ENCODE data around the gene GDPD5.
"Not testable (repeated sequence)": the region's sequence is repeated elsewhere in the genome, so short reads cannot be mapped to it uniquely, and the experiment has no call there.

The GDPD5 gene

DNA sequence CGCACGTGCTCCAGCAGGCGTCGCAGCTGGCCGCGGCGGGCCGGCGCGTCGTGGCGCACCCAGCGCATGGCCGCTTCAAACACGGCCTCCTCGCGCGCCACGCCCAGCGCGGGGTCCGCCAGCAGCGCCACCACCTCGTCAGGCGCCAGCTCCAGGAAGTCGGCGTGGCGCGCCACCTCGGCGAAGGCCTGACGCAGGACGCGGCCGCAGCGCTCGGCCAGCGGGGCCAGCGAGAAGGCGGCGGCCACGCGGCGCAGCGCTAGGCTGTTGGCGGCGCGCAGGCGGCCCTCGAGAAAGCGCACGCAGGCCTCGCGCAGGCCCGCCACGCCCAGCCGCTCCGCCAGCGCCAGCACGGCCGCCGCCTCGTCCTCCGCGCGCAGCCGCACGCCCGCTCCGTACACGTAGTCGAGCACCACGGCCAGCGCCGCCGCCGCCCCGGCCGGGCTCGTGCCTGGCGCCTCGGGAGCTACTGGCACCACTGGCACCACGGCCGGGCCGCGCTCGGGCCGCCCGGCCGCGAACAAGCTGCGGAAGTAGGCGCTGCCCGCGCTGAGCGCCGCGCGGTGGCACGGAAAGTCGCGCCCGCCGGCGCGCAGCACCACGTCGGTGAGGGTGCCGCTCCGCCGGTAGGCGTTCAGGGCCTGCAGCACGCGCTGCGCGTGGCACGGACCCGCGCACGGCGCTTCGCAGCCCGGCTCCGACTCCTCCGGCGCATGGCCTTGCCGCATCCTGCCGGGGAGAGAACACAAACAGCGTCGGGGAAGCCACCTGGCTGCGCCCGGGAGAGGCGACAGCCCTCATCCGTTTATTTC lies 95.6 kb downstream of the GDPD5 start:
- DNase-seq (ENCODE audit: low read depth) = peak; percentile 59

DNA sequence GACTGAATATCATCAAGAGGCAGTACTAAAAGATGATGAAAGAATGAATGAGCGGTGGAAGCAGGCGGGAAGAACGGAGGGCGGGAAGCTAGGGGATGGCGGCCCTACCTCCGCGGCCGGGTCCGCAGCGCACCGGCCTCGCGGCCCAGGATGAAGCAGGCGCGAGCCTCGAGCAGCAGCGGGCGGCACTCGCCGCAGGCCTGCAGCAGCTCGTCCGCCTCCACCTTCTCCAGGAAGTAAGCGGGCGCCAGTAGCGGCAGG lies 96.2 kb downstream of the GDPD5 start:
- no peak for DNase-seq (ENCODE audit: low read depth)

DNA sequence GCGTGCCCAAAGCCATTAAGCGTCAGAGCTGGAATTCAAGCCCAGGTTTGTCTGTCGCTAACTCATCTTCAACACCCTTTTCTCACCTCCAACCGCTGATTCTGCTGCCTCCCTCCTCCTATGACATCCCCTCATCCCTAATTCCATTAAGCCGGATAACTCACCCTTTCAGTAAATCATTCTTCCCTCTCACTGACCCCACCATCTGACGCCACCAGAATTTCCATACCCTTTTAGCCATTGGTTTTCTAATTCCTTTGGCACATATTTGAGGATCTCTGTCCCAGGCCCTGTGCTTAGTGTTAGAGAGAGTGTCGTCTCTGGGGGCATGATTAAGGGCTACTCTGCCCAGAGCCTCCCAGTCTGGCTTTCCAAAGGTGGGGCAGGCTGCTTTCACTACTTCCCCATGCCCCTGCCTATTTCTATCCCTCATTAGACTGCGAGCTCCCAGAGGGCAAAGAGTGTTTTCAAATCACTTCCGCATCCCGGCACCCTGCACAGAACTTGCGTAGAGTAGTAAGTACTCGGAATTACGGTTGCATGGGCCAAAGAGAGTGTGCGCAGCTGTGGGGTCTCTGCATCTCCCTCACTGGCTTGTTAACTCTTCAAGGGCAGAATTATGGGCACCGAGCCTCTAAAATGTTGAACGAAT lies 96.6 kb downstream of the GDPD5 start:
- no peak for DNase-seq (ENCODE audit: low read depth)

GRCh38 chr11:75428281-75428724 lies 97.4 kb downstream of the GDPD5 start:
- DNase-seq (ENCODE audit: low read depth) = peak; percentile 87

- DNase-seq (ENCODE audit: low read depth) = no peak
Observed at GRCh38 chr11:75427181-75427580, 98.6 kb downstream of the GDPD5 start.

GRCh38 chr11:75426720-75427086 lies 99.0 kb downstream of the GDPD5 start:
- DNase-seq (ENCODE audit: low read depth) = no peak

DNA sequence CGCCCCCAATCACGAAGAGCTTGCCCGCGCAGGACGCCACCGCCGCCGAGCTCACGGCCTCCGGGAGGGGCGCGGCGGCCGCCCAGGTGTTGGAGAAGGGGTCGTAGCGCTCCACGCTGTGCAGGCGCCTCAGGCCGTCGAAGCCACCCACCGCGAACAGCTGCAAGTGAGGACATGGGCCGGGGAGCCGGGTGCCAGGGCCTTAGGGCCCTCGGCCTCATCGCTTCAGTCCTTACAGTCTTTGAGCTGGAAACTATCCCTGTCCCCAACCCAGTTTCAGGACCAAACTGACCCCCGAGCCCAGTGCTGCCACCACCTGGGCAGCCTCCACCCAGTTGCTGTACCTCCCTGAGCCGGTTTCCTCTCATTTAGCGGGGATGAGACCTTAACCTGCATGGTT lies 100.3 kb downstream of the GDPD5 start:
- DNase-seq (ENCODE audit: low read depth) = no peak

GRCh38 chr11:75424396-75424795 lies 101.3 kb downstream of the GDPD5 start:
- no peak for DNase-seq (ENCODE audit: low read depth)

DNA sequence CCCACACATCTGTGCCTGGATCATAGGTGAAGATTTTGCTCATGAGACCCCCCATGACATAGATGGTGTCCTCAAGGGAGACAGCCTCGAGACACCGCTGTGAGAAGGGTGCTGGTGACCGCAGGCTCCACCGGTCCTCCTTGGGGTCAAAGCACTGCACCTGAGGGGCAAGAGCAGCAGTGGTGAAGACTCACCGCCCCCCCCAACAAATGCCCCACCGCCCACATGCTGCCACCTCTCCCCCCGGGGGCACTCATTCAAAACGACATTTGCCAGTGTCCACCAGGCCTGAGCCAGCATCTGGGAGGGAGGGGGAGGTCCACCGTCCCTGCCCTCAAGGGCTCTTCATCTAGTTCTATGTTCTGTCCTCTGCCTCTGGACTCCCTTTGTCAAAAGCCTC lies 102.0 kb downstream of the GDPD5 start:
- no peak for DNase-seq (ENCODE audit: low read depth)

DNA sequence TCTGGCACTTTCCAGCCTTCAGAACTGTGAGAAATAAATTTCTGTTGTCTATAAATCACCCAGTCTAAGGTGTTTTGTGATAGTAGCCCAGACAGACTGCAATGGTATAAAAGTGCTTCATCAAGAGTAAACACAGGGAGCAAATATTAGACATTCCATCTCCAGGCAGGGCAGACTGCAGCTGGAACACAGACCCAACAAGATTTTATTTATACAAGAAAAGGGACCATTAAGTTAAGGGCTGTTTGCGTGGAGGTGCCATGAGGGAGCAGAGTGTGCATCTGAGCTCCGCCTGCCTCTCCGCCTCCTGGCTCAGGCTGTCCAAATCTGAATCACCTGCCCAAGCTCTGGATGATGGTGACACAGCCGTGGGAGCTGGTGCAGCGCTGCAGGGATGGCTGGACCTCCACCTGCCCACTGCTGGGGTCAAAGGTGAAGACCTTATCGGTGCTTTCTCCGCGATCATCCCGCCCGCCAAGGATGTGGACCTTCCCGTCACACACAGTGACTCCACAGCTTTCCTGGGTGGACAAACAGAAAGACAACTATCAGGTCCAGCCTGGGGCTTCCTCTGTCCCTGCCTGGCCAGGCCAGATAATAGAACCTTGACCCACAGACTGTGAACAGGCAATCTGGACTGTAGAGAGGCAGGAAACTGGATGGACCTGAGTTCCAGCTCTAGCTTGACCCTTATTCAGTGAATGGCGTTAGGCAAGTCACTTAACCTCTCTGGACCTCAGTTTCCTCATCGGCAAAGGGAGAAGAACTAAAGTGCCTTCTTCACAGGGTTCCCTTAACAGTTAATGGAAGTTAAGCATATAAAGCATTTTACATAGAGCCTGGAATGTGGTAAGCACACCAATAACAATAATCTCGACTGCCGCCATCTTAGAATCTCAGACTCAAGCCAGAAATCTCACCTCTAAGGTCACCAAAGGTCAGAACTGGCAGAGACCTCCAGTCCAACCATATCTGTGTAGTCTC lies 103.2 kb downstream of the GDPD5 start:
- DNase-seq (ENCODE audit: low read depth) = no peak

DNA sequence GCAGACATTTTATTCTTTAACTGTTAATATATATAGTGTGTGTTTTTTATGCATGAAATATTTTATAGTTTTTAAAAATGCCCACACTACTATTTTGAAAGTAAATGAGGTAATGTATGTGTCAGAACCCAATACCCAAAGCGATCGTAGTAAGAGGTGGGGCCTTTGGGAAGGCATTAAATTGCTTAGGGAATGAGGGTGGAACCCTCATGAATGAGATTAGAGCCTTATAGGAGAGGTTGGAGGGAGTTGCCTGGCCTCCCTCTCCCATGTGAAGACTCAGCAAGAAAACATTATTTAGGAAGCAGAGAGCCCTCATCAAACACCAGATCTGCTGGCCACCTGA lies 103.9 kb downstream of the GDPD5 start:
- no peak for DNase-seq (ENCODE audit: low read depth)

- DNase-seq (ENCODE audit: low read depth) = no peak
Observed at GRCh38 chr11:75421035-75421602, 104.6 kb downstream of the GDPD5 start.

GRCh38 chr11:75420224-75421034 lies 105.3 kb downstream of the GDPD5 start:
- no peak for DNase-seq (ENCODE audit: low read depth)

DNA sequence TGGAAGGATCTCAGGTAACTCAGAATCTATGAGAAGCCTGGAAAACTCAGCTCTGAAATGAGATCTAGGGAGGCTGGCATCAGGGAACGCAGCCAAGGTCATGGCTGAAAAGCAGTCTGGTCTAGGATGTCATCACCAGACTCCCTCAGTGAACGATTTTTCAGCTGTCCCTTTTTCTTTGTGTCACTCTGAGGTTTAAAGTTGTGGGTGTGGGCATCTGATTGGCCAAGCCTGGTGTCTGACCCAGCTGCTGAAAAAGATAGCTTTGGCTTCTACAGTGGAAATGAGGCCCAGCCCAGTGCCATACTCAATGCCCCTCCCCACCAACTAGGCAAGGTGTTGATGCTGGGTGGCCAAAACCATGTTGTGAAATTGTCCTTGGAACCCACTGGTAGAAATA lies 111.9 kb downstream of the GDPD5 start:
- no peak for DNase-seq (ENCODE audit: low read depth)

DNA sequence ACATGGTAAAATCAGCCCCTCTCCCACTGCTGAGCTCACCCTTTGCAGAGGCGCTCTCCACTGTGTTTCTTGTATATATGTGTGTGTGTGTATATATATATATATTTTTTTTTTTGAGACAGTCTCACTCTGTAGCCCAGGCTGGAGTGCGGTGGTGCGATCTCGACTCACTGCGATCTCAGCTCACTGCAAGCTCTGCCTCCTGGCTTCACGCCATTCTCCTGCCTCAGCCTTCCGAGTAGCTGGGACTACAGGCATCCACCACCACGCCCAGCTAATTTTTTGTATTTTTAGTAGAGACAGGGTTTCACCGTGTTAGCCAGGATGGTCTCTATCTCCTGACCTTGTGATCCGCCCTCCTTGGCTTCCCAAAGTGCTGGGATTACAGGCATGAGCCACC lies 112.6 kb downstream of the GDPD5 start:
- not testable (repeated sequence) for DNase-seq (ENCODE audit: low read depth)

GRCh38 chr11:75409971-75410370 lies 115.8 kb downstream of the GDPD5 start:
- not testable (repeated sequence) for DNase-seq (ENCODE audit: low read depth)

GRCh38 chr11:75408957-75409219 lies 116.9 kb downstream of the GDPD5 start:
- DNase-seq (ENCODE audit: low read depth) = no peak

DNA sequence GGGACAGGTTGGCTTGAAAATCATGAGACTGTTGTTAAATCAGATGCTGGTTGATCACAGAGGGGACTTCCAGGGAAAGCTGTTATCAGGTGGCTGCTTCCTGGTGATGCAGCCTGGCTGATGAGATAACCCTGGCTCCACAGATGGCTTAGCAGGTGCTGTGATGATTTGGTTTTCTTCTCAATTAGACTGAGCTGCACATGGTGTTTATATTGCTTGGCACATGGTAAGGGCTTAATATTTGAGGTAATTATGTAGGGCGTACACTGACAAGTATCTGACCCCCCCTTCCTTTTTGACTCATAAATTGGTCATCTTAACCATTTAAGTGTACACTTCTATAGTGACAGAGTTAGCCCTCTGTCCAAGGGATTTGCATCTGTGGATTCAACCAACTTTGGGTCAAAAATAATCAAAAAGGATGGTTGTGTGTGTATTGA lies 119.4 kb downstream of the GDPD5 start:
- DNase-seq (ENCODE audit: low read depth) = peak; percentile 65

DNA sequence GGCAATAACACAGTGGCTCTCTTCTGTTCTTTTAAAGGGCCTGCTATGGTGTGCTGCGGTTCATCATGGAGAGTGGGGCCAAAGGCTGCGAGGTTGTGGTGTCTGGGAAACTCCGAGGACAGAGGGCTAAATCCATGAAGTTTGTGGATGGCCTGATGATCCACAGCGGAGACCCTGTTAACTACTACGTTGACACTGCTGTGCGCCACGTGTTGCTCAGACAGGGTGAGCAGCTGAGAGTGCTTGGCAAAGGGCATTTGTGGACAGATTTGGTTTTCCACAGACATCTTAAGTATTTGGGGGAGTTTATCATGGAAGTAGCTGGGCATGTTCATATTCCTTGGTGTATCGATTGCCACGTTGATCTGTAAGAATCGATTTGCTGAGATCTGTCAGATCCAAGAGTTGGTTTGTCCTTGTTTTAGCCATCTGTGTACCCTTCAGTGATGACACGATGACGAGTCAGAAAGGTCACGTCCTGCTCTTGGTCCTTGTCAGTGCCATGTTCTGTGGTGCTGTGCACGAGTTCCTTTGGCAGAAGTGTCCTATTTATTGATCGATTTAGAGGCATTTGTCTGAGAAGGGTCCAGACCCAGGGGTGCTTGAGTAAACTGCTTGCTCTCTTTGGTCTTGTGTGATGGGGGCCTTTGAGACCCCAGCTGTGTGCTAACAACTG lies 121.6 kb downstream of the GDPD5 start:
- DNase-seq (ENCODE audit: low read depth) = no peak

DNA sequence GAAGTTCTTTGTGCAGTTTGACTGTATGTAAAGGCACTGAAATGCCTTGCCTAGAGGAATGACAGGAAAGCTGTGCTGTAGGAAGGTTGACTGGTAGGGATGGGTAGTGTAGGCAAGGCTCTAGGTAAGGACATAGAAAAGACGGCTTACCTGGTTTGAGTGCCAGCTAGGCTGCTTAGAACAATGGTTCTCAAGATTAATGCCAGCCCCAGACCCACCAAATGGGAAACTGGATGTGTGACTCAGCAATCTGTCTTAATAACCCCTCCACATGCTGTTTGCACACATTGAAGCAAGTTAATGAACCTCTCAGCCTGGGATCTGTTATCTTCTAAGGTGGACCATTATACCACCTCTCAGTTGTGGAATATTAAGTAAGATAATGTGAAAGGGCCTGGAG lies 122.7 kb downstream of the GDPD5 start:
- no peak for DNase-seq (ENCODE audit: low read depth)
